ENCODE measurements around the gene CIB2. TPM values are rescaled to one million over a fixed set of nuclear protein-coding genes. Genes with fewer than 3 reads are reported as not detected.
A peak's percentile ranks its signal among the peaks of the same experiment; 100 is the strongest.

Gene CIB2
- total and polyA plus RNA-seq, 9 donors = 12.7 to 31.6 (median 16.6) TPM

DNA sequence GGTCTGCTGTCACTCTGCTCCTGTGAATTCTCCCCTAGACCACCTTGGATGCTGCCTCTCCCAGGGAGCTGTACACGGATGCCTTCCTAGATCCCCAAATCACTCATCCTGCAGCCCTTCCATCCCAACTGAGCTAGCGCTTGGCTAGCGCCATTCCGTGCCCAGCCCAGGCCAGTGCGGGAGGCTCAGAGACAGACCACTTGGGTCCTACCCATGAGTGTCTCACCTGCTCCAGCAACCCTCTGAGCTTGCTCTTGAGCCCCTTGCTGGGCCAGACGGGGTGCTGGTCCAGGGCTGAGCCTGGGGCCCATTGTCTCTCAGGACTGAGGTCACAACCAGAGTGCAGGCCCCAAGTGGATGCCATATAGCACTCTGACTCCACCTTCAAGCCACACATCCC, 21.1 kb downstream of the CIB2 start:
- Histone ChIP-seq H3K27me3 (ENCODE audit: control insufficient read depth, insufficient read depth, low read length) (no peaks in the 10 kb centered on the region), H3K27ac (ENCODE audit: low read length) (no peak overlapping the region), H3K4me1 (ENCODE audit: control insufficient read depth, insufficient read depth, low read length) (peaks cover 2% of the 10 kb centered on the region), H3K9me3 (replicated peaks; ENCODE audit: control insufficient read depth, low read depth, low read length) (no peaks in the 10 kb centered on the region), H3K4me3 (ENCODE audit: low read length) (no peak overlapping the region), H3K36me3 (ENCODE audit: control insufficient read depth, insufficient read depth, low read length) (no peaks in the 10 kb centered on the region)
- WGBS (ENCODE audit: insufficient coverage) = 82% methylated on average over 6 of the region's 6 CpGs
- DNase-seq = no peak

DNA sequence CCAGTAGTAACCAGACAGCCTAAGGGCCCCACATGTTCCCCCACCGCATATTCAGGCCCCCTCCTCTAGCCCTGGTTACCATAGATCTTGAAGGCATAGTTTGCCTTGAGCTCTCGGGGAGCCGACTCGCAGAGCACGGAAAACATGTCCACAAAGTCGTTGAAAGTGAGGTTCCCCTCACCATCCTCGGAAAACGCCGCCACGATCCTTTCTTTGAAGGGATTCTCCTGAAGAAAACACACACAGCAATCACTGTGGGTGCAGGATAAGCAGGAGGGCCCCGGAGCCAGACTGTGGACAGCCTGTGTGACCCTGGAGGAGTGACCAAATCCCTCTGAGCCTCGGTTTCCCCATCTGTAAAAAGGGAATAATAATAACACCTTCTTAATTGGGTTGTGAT, 22.1 kb downstream of the CIB2 start:
- H3K36me3 ChIP-seq (ENCODE audit: control insufficient read depth, insufficient read depth, low read length) = no peaks in the 10 kb centered on the region
- H3K4me3 ChIP-seq (ENCODE audit: low read length) = no peak overlapping the region
- no peaks in the 10 kb centered on the region for H3K9me3 ChIP-seq (replicated peaks; ENCODE audit: control insufficient read depth, low read depth, low read length)
- H3K27ac ChIP-seq (ENCODE audit: low read length) = no peak overlapping the region
- 92% methylated on average over 9 of the region's 12 CpGs for WGBS (ENCODE audit: insufficient coverage)
- DNase-seq = no peak
- no peaks in the 10 kb centered on the region for H3K27me3 ChIP-seq (ENCODE audit: control insufficient read depth, insufficient read depth, low read length)
- peaks cover 4% of the 10 kb centered on the region for H3K4me1 ChIP-seq (ENCODE audit: control insufficient read depth, insufficient read depth, low read length)

DNA sequence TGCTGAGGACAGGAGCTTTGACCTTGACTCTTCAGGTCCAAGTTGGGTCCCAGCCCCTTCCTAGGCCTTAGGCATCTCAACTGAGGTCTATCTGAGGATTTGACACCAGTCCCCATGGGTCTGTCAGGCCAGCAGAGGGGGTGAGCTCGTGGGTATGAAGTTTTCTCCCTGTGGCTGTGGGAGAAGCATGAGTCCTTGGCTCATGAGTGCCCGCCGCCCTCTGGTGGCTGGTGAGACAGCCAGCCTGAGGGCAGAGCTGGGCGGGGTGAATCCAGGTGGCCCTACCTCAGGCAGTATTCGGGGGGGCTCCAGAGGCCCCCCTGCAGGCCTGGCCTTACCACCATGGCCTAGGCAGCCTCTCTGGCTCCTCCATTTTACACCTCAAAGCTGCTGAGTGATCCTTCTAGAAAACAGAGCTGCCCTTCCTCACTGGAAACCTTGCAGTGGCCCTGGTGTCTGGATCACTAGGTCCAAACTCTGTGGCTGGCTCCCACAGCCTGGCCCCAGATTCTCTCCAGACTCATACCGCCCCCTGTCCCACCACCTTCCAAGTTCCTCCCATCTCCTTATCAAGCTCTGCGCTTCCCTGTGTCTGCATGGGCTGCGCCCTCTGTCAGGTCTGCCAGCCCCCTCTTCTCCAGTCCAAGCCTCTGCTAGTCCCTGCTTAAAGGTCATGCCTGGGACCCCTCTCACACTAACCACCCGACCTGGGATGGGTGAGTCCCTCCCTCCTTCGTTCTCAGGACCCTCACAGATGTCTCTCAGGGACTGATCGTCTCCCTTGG, 22.8 kb downstream of the CIB2 start:
- peak; percentile 85 for DNase-seq
- Histone ChIP-seq H3K9me3 (replicated peaks; ENCODE audit: control insufficient read depth, low read depth, low read length) (no peaks in the 10 kb centered on the region), H3K4me3 (ENCODE audit: low read length) (no peak overlapping the region), H3K27ac (ENCODE audit: low read length) (no peak overlapping the region), H3K4me1 (ENCODE audit: control insufficient read depth, insufficient read depth, low read length) (peaks cover 10% of the 10 kb centered on the region), H3K36me3 (ENCODE audit: control insufficient read depth, insufficient read depth, low read length) (no peaks in the 10 kb centered on the region), H3K27me3 (ENCODE audit: control insufficient read depth, insufficient read depth, low read length) (no peaks in the 10 kb centered on the region)
- 43% methylated on average over 11 of the region's 11 CpGs for WGBS (ENCODE audit: insufficient coverage)

- Histone ChIP-seq H3K27me3 (ENCODE audit: control insufficient read depth, insufficient read depth, low read length) (no peaks in the 10 kb centered on the region), H3K4me1 (ENCODE audit: control insufficient read depth, insufficient read depth, low read length) (peaks cover 18% of the 10 kb centered on the region), H3K36me3 (ENCODE audit: control insufficient read depth, insufficient read depth, low read length) (no peaks in the 10 kb centered on the region), H3K27ac (ENCODE audit: low read length) (no peak overlapping the region), H3K9me3 (replicated peaks; ENCODE audit: control insufficient read depth, low read depth, low read length) (no peaks in the 10 kb centered on the region), H3K4me3 (ENCODE audit: low read length) (no peak overlapping the region)
- WGBS (ENCODE audit: insufficient coverage) = 98% methylated on average over 7 of the region's 8 CpGs
- DNase-seq = no peak
Measured at GRCh38 chr15:78107471-78107870, 23.8 kb downstream of the CIB2 start.

GRCh38 chr15:78105476-78106241, 25.6 kb downstream of the CIB2 start:
- H3K9me3 ChIP-seq (replicated peaks; ENCODE audit: control insufficient read depth, low read depth, low read length) = no peaks in the 10 kb centered on the region
- no peaks in the 10 kb centered on the region for H3K36me3 ChIP-seq (ENCODE audit: control insufficient read depth, insufficient read depth, low read length)
- H3K4me3 ChIP-seq (ENCODE audit: low read length) = no peak overlapping the region
- no peak overlapping the region for H3K27ac ChIP-seq (ENCODE audit: low read length)
- no peaks in the 10 kb centered on the region for H3K27me3 ChIP-seq (ENCODE audit: control insufficient read depth, insufficient read depth, low read length)
- no peak for DNase-seq
- H3K4me1 ChIP-seq (ENCODE audit: control insufficient read depth, insufficient read depth, low read length) = peaks cover 18% of the 10 kb centered on the region
- WGBS (ENCODE audit: insufficient coverage) = 90% methylated on average over 12 of the region's 16 CpGs

DNA sequence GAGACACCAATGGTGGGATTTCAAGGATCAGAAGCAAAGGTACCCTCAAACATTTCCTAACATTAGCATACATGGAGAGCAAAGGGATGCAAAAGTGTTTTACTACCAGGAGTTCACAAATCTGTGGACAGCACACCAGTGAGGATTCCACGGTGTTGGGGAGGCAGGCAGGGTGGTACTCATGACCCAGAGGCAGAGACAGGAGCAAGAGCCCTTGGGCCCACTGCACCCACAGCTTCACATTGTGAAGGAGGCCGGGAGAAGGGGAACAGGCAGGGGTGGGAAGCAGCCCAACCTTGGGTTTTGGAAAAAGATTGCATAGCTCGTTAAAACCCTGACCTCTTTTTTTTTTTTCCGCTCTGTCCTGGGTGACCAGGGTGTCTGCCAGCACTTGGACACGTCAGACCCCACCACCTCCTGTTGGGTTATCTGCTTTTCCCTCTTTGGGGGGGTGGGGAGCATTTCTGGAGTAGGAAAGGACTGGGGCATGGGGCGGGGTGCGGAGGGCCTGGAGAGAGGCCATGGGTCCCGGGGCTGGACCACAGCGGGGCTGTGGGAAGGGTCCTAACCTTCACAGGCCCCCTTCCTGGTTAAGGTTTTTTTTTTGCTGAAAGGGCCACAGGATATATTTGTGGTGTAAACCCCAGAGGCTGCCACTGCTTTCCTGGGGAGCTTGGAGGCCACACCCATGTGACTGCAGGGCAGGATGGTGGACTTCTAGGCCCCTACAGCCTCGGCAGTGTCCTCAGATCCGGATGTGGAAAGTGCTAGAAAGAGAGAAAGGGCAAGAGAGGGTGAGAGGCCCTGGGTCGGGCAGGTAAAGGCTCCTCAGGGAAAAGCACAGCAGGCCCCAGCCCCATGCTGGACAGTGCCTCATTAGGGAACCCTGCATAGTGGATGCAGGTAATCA, 26.4 kb downstream of the CIB2 start:
- peaks cover 18% of the 10 kb centered on the region for H3K4me1 ChIP-seq (ENCODE audit: control insufficient read depth, insufficient read depth, low read length)
- H3K9me3 ChIP-seq (replicated peaks; ENCODE audit: control insufficient read depth, low read depth, low read length) = no peaks in the 10 kb centered on the region
- 69% methylated on average over 8 of the region's 12 CpGs for WGBS (ENCODE audit: insufficient coverage)
- H3K4me3 ChIP-seq (ENCODE audit: low read length) = no peak overlapping the region
- H3K27me3 ChIP-seq (ENCODE audit: control insufficient read depth, insufficient read depth, low read length) = no peaks in the 10 kb centered on the region
- H3K36me3 ChIP-seq (ENCODE audit: control insufficient read depth, insufficient read depth, low read length) = no peaks in the 10 kb centered on the region
- DNase-seq = no peak
- peak overlapping the region; percentile 20 for H3K27ac ChIP-seq (ENCODE audit: low read length)

DNA sequence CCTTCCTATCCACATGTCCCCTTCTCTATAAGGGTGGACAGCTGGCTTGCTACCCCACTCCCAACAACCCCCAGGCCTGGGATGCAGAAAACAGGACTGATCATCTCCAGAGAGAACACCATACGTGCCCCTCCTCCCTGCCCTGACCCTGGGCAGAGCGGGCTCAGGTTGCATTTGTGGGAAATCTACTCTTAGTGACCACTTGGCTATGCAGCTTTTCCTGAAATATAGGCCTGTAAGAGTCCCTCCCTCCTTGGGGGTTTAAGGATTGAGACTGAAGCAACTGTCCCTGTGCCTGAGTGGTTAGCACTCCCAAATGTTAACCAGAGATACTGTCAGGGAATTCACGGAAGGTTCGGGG, 27.1 kb downstream of the CIB2 start:
- DNase-seq = no peak
- no peaks in the 10 kb centered on the region for H3K36me3 ChIP-seq (ENCODE audit: control insufficient read depth, insufficient read depth, low read length)
- H3K4me1 ChIP-seq (ENCODE audit: control insufficient read depth, insufficient read depth, low read length) = peaks cover 18% of the 10 kb centered on the region
- 80% methylated on average over 1 of the region's 4 CpGs for WGBS (ENCODE audit: insufficient coverage)
- no peak overlapping the region for H3K4me3 ChIP-seq (ENCODE audit: low read length)
- H3K27me3 ChIP-seq (ENCODE audit: control insufficient read depth, insufficient read depth, low read length) = peaks cover 2% of the 10 kb centered on the region
- H3K9me3 ChIP-seq (replicated peaks; ENCODE audit: control insufficient read depth, low read depth, low read length) = no peaks in the 10 kb centered on the region
- no peak overlapping the region for H3K27ac ChIP-seq (ENCODE audit: low read length)

GRCh38 chr15:78103406-78104118, 27.7 kb downstream of the CIB2 start:
- Histone ChIP-seq H3K27ac (ENCODE audit: low read length) (no peak overlapping the region), H3K27me3 (ENCODE audit: control insufficient read depth, insufficient read depth, low read length) (peaks cover 2% of the 10 kb centered on the region), H3K4me1 (ENCODE audit: control insufficient read depth, insufficient read depth, low read length) (peaks cover 18% of the 10 kb centered on the region), H3K4me3 (ENCODE audit: low read length) (no peak overlapping the region), H3K9me3 (replicated peaks; ENCODE audit: control insufficient read depth, low read depth, low read length) (no peaks in the 10 kb centered on the region), H3K36me3 (ENCODE audit: control insufficient read depth, insufficient read depth, low read length) (no peaks in the 10 kb centered on the region)
- 67% methylated on average over 10 of the region's 12 CpGs for WGBS (ENCODE audit: insufficient coverage)
- DNase-seq = peak; percentile 59

DNA sequence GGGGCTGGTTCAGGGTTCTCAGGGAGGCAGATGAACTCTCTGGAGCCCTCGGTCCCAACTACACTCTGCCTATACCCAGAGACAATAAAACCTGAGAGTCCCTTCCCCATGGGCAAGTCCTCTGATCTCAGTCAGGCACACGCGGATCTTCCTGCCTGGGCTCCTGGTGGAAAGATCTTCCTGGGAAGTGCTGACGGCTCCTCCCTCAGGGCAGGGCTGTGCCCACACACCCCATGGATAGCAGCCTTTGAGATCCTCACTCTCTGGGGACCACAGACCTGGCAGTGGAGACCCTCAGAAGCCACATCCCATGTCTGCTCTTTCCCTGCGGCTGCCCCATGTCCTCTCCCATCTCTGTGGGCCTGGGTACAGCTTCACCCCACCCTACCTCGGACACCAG, 28.5 kb downstream of the CIB2 start:
- no peak for DNase-seq
- H3K27me3 ChIP-seq (ENCODE audit: control insufficient read depth, insufficient read depth, low read length) = peaks cover 5% of the 10 kb centered on the region
- no peaks in the 10 kb centered on the region for H3K9me3 ChIP-seq (replicated peaks; ENCODE audit: control insufficient read depth, low read depth, low read length)
- no peak overlapping the region for H3K27ac ChIP-seq (ENCODE audit: low read length)
- H3K4me3 ChIP-seq (ENCODE audit: low read length) = no peak overlapping the region
- no peaks in the 10 kb centered on the region for H3K36me3 ChIP-seq (ENCODE audit: control insufficient read depth, insufficient read depth, low read length)
- H3K4me1 ChIP-seq (ENCODE audit: control insufficient read depth, insufficient read depth, low read length) = peaks cover 16% of the 10 kb centered on the region
- WGBS (ENCODE audit: insufficient coverage) = 81% methylated on average over 5 of the region's 6 CpGs

All from muscle of leg (tissue), 11 donors.